B cell (primary cell): ENCODE data around the gene BCL2L11. TPM values are rescaled to one million over a fixed set of nuclear protein-coding genes. Genes with fewer than 3 reads are reported as not detected.

Source experiments
- ATAC-seq: fragments of 200-7000 bp; cut with Tn5 transposase; one replicate; pipeline ENCODE4 v1.10.0; 2021; ENCODE audit warnings: low read depth, mild to moderate bottlenecking, moderate number of reproducible peaks, moderate library complexity
- CTCF ChIA-PET: fragments of 350-600 bp; sonication (Branson Sonifier 250); formaldehyde crosslinking; loops from one replicate; lab custom pipeline; 2021; ENCODE audit warnings: antibody characterized with exemption, inconsistent platforms; lab: Charles Lee
- POLR2A ChIA-PET: fragments of 350-600 bp; sonication (Branson Sonifier 250); formaldehyde crosslinking; loops from one replicate; lab custom pipeline; 2021; ENCODE audit warnings: antibody characterized with exemption; lab: Charles Lee
- DNase-seq: peaks from one replicate; pipeline ENCODE4 v3.0.0; 2013
- H2AFZ ChIP-seq: 2 replicates; pipeline ENCODE4 v1.6.1; 2012; ENCODE audit warnings: mild to moderate bottlenecking, low read depth, low read length; ENCODE audit not compliant: insufficient read depth, poor library complexity, severe bottlenecking
- H3K27ac ChIP-seq, 2 donors: 1 replicate in 1 of 2; 2 replicates in 1 of 2; pipeline ENCODE4 v1.5.1; 2012 to 2013; ENCODE audit warnings: low read length in 2 of 2, mild to moderate bottlenecking in 2 of 2, moderate library complexity in 1 of 2
- H3K27me3 ChIP-seq, 4 experiments: fragments of 200-600 bp in 1 of 4; sonication (generic) in 1 of 4; replicated peaks in 1 of 4; 1 replicate in 2 of 4; 2 replicates in 2 of 4; pipeline versions ENCODE4 v1.6.1 to v1.7.0; 2013 to 2016; ENCODE audit warnings: low read length in 3 of 4, mild to moderate bottlenecking in 2 of 4, mixed read lengths in 1 of 4, moderate library complexity in 1 of 4; ENCODE audit not compliant: insufficient read depth in 4 of 4, control insufficient read depth in 3 of 4; ENCODE audit errors: control extremely low read depth in 1 of 4
- H3K36me3 ChIP-seq, 2 experiments: replicated peaks in 1 of 2; 1 replicate in 1 of 2; 2 replicates in 1 of 2; pipeline versions ENCODE4 v1.6.1 to v1.7.1; 2013; ENCODE audit warnings: low read length in 1 of 2; ENCODE audit not compliant: insufficient read depth in 2 of 2, control insufficient read depth in 1 of 2; ENCODE audit errors: control extremely low read depth in 1 of 2, extremely low read depth in 1 of 2
- H3K4me1 ChIP-seq, 2 donors: fragments of 200-600 bp in 1 of 2; sonication (generic) in 1 of 2; 1 replicate in 1 of 2; 2 replicates in 1 of 2; pipeline versions ENCODE4 v1.5.1 to v1.6.1; 2013 to 2017; ENCODE audit warnings: low read length in 2 of 2; ENCODE audit not compliant: control insufficient read depth in 2 of 2, insufficient read depth in 2 of 2
- H3K4me2 ChIP-seq: replicated peaks from 2 replicates; pipeline ENCODE3; 2012; ENCODE audit warnings: mild to moderate bottlenecking, low read depth, low read length; ENCODE audit not compliant: poor library complexity, severe bottlenecking
- H3K4me3 ChIP-seq, 5 experiments: fragments of 200-600 bp in 1 of 5; sonication (generic) in 1 of 5; 1 replicate in 3 of 5; 2 replicates in 2 of 5; pipeline versions ENCODE4 v1.5.1 to v1.7.0; 2011 to 2016; ENCODE audit warnings: low read length in 4 of 5, mild to moderate bottlenecking in 4 of 5, low read depth in 2 of 5, control low read depth in 1 of 5, moderate library complexity in 1 of 5; ENCODE audit not compliant: insufficient read depth in 1 of 5; ENCODE audit errors: control extremely low read depth in 1 of 5, extremely low read depth in 1 of 5
- H3K79me2 ChIP-seq: fragments of 200-600 bp; sonication (generic); one replicate; pipeline ENCODE4 v1.6.0; 2016; ENCODE audit warnings: low read length; ENCODE audit not compliant: control insufficient read depth, insufficient read depth
- H3K9ac ChIP-seq: fragments of 200-600 bp; sonication (generic); 2 replicates; pipeline ENCODE4 v1.6.1; 2017; ENCODE audit warnings: mild to moderate bottlenecking, low read length, moderate library complexity
- H3K9me3 ChIP-seq, 3 donors: one replicate each; pipeline versions ENCODE4 v1.6.1 to v1.7.1; 2013; ENCODE audit warnings: low read length in 2 of 3; ENCODE audit not compliant: control insufficient read depth in 2 of 3, insufficient read depth in 1 of 3; ENCODE audit errors: control extremely low read depth in 1 of 3
- H4K20me1 ChIP-seq: 2 replicates; pipeline ENCODE4 v1.6.0; 2012; ENCODE audit warnings: mild to moderate bottlenecking, low read length; ENCODE audit not compliant: insufficient read depth, control insufficient read depth, poor library complexity, severe bottlenecking
- H3K27ac Mint-ChIP-seq: one replicate; pipeline ENCODE4 v1.8.0; 2021; ENCODE audit warnings: mixed read lengths
- H3K27me3 Mint-ChIP-seq: one replicate; pipeline ENCODE4 v1.8.0; 2021; ENCODE audit warnings: mixed read lengths
- H3K4me1 Mint-ChIP-seq: one replicate; pipeline ENCODE4 v1.8.0; 2021; ENCODE audit warnings: mixed read lengths
- H3K4me3 Mint-ChIP-seq: one replicate; pipeline ENCODE4 v1.8.0; 2021; ENCODE audit warnings: mixed read lengths
- H3K9me3 Mint-ChIP-seq: one replicate; pipeline ENCODE4 v1.8.0; 2022; ENCODE audit warnings: mixed read lengths; ENCODE audit not compliant: insufficient read depth
- EZH2 ChIP-seq: IDR thresholded peaks from 2 replicates; pipeline ENCODE4 v1.6.1; 2012; ENCODE audit warnings: borderline replicate concordance, low read depth, mild to moderate bottlenecking, moderate library complexity, low read length; ENCODE audit not compliant: insufficient read depth, poor library complexity, severe bottlenecking
- WGBS: methylation state at CpG from one replicate; pipeline ENCODE4 v1.1.5; 2013; ENCODE audit warnings: missing lambda C conversion rate; ENCODE audit not compliant: insufficient coverage; 5-methylcytosine and 5-hydroxymethylcytosine counted together
- intact Hi-C: fragments of 100-400 bp; cut with micrococcal nuclease; formaldehyde crosslinking; loops from one replicate; pipeline ENCODE4 v1.10.0; 2022
- polyA plus RNA-seq: library from polyadenylated mRNA; depleted of rRNA; stranded (reverse); fragments of >200 nt; gene quantifications from 2 replicates; pipeline ENCODE4 v1.2.3, GENCODE V29; 2012
- total RNA-seq, 2 donors: library from RNA; stranded (reverse); fragments of 120-200 nt in 1 of 2; gene quantifications; 1 replicate in 1 of 2; 2 replicates in 1 of 2; pipeline versions ENCODE4 v1.2.3 to v1.2.4, GENCODE V29; 2013 to 2022
- TF ChIP-seq, protein P1 (sequence below): fragments of 200-600 bp; IDR thresholded peaks from one replicate; pipeline ENCODE4 v1.8.0; 2022; ENCODE audit warnings: antibody characterized with exemption, mild to moderate bottlenecking

BCL2L11 gene
- total and polyA plus RNA-seq, 2 donors (not counting 1 experiment from before 2014, with no cell fraction given), result 13.8 to 164 TPM

DNA sequence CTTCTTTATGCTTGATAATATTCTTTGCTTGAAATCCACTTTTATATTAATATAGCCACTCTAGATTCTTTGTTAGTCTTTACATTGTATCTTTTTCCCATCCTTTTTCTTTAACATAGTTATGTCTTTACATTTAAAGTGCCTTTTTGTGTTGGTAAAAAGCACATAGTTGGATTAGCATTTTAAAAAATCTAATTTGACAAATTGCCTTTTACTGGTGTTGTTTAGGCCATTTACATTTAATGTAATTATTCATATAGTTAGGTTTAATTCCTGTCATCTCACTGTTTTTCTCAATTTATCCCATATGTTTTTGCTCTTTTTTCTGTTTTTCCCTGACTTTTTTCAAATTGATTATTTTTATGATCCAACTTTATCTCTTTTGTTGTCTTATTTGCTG lies 93.2 kb downstream of the BCL2L11 start:
- no peak overlapping the region for H3K4me3 ChIP-seq
- ATAC-seq (no peak), DNase-seq (no peak)
- intact Hi-C loops, result no loop called here
- peaks cover 0 to 18% (median 13%) of the 10 kb centered on the region in 3 donors for H3K9me3 ChIP-seq
- no peaks in the 10 kb centered on the region for H3K27me3 ChIP-seq
- H3K4me2 ChIP-seq, result no peak overlapping the region
- H3K36me3 ChIP-seq, result no peaks in the 10 kb centered on the region
- Mint-ChIP-seq H3K27me3 (no peaks in the 10 kb centered on the region), H3K9me3 (peaks cover 11% of the 10 kb centered on the region), H3K27ac (no peak overlapping the region), H3K4me1 (peaks cover 21% of the 10 kb centered on the region), H3K4me3 (no peak overlapping the region)
- TF ChIP-seq, protein P1, sequence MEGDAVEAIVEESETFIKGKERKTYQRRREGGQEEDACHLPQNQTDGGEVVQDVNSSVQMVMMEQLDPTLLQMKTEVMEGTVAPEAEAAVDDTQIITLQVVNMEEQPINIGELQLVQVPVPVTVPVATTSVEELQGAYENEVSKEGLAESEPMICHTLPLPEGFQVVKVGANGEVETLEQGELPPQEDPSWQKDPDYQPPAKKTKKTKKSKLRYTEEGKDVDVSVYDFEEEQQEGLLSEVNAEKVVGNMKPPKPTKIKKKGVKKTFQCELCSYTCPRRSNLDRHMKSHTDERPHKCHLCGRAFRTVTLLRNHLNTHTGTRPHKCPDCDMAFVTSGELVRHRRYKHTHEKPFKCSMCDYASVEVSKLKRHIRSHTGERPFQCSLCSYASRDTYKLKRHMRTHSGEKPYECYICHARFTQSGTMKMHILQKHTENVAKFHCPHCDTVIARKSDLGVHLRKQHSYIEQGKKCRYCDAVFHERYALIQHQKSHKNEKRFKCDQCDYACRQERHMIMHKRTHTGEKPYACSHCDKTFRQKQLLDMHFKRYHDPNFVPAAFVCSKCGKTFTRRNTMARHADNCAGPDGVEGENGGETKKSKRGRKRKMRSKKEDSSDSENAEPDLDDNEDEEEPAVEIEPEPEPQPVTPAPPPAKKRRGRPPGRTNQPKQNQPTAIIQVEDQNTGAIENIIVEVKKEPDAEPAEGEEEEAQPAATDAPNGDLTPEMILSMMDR, result no peak
- no peak for TF ChIP-seq EZH2
- no peak overlapping the region for H3K27ac ChIP-seq
- ChIA-PET CTCF (no interaction called here), POLR2A (no interaction called here)
- H3K9ac ChIP-seq, result no peak overlapping the region
- H3K4me1 ChIP-seq, result peaks cover 4 to 8% of the 10 kb centered on the region in 2 donors
- H2AFZ ChIP-seq, result no peak overlapping the region
- H3K79me2 ChIP-seq, result no peaks in the 10 kb centered on the region
- H4K20me1 ChIP-seq, result no peaks in the 10 kb centered on the region

DNA sequence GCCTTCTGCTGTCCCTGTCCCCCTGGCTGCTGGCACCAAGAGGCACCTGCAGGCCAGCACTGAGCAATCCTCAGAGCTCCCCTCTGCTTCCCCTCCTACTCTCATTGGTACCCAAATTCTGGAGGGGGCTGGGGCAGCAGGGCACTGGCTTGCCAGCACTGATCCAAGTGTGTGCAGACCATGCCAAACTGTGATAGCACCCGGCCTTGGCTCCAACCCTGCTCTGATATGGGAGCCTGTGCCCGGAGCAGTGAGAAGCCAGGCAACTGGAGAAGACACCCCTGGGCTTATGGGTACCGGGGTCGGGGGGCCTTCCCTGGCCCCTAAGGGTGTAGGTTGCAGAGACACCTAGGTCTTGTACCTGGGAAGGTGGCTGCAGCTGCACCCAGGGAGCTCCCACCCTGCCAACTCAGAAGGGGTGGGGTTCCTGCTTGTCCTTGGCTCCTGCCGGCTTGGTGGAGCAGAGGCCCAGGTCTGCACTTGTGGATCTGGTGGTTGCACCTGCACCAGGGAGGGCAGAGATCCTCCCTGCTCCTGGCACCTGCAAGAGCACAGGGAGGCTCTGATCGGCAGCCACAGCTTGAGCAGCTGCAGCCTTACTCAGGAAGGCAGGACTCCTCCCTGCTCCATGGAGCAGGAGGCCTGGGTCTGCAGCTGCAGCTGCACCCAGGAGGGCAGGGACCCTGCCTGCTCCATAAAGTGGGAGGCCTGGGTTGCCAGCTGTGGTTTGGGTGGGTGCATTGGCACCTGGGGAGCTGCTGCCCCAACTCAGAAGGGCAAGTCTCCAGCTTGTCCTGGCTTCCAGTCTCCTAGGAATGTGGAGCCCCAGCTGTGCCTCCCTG lies 96.3 kb downstream of the BCL2L11 start:
- POLR2A ChIA-PET, result interaction anchor here (1.2 kb wide), 1 partner anchor 8 kb away, joined by 5 read pairs; no protein-coding TSS in a partner anchor
- Histone ChIP-seq H3K27me3 (no peaks in the 10 kb centered on the region), H3K9me3 (peaks cover 1 to 15% (median 13%) of the 10 kb centered on the region in 3 donors), H3K27ac (no peak overlapping the region), H3K9ac (no peak overlapping the region), H3K4me1 (peaks cover 22 to 23% of the 10 kb centered on the region in 2 donors), H3K4me3 (no peak overlapping the region), H2AFZ (no peak overlapping the region), H3K36me3 (no peaks in the 10 kb centered on the region), H3K4me2 (no peak overlapping the region), H4K20me1 (no peaks in the 10 kb centered on the region), H3K79me2 (no peaks in the 10 kb centered on the region)
- TF ChIP-seq, protein P1, result no peak
- TF ChIP-seq EZH2, result no peak
- ATAC-seq, result no peak
- peak overlapping the region; percentile 71 for H3K27ac Mint-ChIP-seq
- peaks cover 13% of the 10 kb centered on the region for H3K9me3 Mint-ChIP-seq
- no peak for DNase-seq
- no peaks in the 10 kb centered on the region for H3K27me3 Mint-ChIP-seq
- CTCF ChIA-PET, result interaction anchor here (1.4 kb wide), 1 partner anchor 9 kb away, joined by 5 read pairs; no protein-coding TSS in a partner anchor
- peaks cover 36% of the 10 kb centered on the region for H3K4me1 Mint-ChIP-seq
- WGBS, result 95% methylated on average over 6 of the region's 6 CpGs
- H3K4me3 Mint-ChIP-seq, result no peak overlapping the region
- intact Hi-C loops, result no loop called here
